Measurements from ENCODE around the gene SETD7. TPM values are rescaled to one million over a fixed set of nuclear protein-coding genes. Genes with fewer than 3 reads are reported as not detected.

The SETD7 gene
- total RNA-seq, 1 experiment from 2014 or later, result 41.6 TPM

DNA sequence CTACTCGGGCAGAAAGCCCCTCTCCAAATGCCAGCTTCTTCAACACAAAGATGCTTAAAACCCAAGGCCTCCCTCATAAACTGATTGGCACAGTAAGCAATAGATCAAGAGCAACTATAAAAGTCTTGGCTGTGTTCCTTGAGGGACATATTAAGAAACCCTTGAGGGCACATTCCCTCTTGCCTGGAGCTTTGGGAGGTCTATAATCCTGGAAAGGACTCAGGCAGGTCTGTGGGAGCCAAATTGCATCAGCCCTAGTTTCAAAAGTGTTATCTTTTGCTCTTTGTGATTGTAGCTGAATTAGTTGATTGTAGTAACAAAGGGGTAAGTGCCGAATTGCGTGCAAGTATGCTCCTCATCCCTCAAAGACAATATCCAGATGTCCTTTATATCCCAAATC, 18.6 kb upstream of the SETD7 start:
- BruUV-seq (replicated peaks), result no TSS peak
- Histone ChIP-seq H3K36me3 (ENCODE audit: control insufficient read depth in 1 of 2, insufficient read depth in 2 of 2, low read length in 2 of 2) (no peaks in the 10 kb centered on the region), H3K9me2 (ENCODE audit: insufficient read depth) (no peaks in the 10 kb centered on the region), H3K79me2 (ENCODE audit: insufficient read depth, low read length) (no peaks in the 10 kb centered on the region), H3K4me3 (replicated peaks in 1 of 2; ENCODE audit: low read depth in 1 of 2, low read length in 2 of 2) (no peak overlapping the region), H4K20me1 (ENCODE audit: insufficient read depth) (no peaks in the 10 kb centered on the region), H3K27me3 (ENCODE audit: insufficient read depth, low read length) (no peaks in the 10 kb centered on the region; the same call in 1 of the 2 replicates), H2AFZ (ENCODE audit: low read depth, low read length, poor library complexity, severe bottlenecking) (no peak overlapping the region), H3K9ac (ENCODE audit: low read length) (no peak overlapping the region), H3K9me3 (ENCODE audit: control insufficient read depth in 1 of 2, insufficient read depth in 1 of 2, low read depth in 1 of 2, low read length in 2 of 2) (no peaks in the 10 kb centered on the region), H3K27ac (ENCODE audit: low read depth, low read length) (no peak overlapping the region), H3K4me2 (ENCODE audit: low read length) (no peak overlapping the region), H3K4me1 (ENCODE audit: control insufficient read depth in 1 of 2, insufficient read depth in 2 of 2, low read length in 2 of 2) (no peaks in the 10 kb centered on the region)
- ChIA-PET CTCF (no interaction called here), POLR2A (no interaction called here), RAD21 (ENCODE audit: low non-redundant PET in 1 of 2, low total read pairs in 2 of 2, uncharacterized antibody in 2 of 2, unreplicated experiment in 2 of 2) (no interaction called here)
- intact Hi-C loops (cut with micrococcal nuclease), result no loop called here
- no peak for ATAC-seq
- no peak for DNase-seq (ENCODE audit: low read depth, low spot score)
- TF ChIP-seq, protein P1, sequence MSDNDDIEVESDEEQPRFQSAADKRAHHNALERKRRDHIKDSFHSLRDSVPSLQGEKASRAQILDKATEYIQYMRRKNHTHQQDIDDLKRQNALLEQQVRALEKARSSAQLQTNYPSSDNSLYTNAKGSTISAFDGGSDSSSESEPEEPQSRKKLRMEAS (IDR thresholded peaks at IDR 0.05), result no peak
- TF ChIP-seq JUND (IDR thresholded peaks at IDR 0.05), result no peak
- TF ChIP-seq SP1 (IDR thresholded peaks at IDR 0.05; ENCODE audit: low read depth), result no peak
- no peak for TF ChIP-seq POLR2A (IDR thresholded peaks at IDR 0.05; ENCODE audit: borderline replicate concordance, extremely low read depth, insufficient read depth, insufficient read length)
- TF ChIP-seq EGR1 (IDR thresholded peaks at IDR 0.05; ENCODE audit: low read depth), result no peak
- TF ChIP-seq, protein P2, sequence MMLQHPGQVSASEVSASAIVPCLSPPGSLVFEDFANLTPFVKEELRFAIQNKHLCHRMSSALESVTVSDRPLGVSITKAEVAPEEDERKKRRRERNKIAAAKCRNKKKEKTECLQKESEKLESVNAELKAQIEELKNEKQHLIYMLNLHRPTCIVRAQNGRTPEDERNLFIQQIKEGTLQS (IDR thresholded peaks at IDR 0.05), result no peak
- no peak for TF ChIP-seq FOSL1 (IDR thresholded peaks at IDR 0.05; ENCODE audit: low read depth)
- no peak for TF ChIP-seq TCF7L2 (IDR thresholded peaks at IDR 0.05; ENCODE audit: borderline replicate concordance, extremely low read depth, insufficient read depth, insufficient read length)
- no peak for TF ChIP-seq CEBPB (IDR thresholded peaks at IDR 0.05; ENCODE audit: low read depth)
- TF ChIP-seq SIN3A (IDR thresholded peaks at IDR 0.05; ENCODE audit: low read depth), result no peak
- TF ChIP-seq RAD21 (IDR thresholded peaks at IDR 0.05; ENCODE audit: low read depth), result no peak
- no peak for TF ChIP-seq EZH2 (IDR thresholded peaks at IDR 0.05)
- no peak for TF ChIP-seq ZFX (IDR thresholded peaks at IDR 0.05)
- TF ChIP-seq SRF (IDR thresholded peaks at IDR 0.05; ENCODE audit: low read depth), result no peak
- TF ChIP-seq, protein P3, sequence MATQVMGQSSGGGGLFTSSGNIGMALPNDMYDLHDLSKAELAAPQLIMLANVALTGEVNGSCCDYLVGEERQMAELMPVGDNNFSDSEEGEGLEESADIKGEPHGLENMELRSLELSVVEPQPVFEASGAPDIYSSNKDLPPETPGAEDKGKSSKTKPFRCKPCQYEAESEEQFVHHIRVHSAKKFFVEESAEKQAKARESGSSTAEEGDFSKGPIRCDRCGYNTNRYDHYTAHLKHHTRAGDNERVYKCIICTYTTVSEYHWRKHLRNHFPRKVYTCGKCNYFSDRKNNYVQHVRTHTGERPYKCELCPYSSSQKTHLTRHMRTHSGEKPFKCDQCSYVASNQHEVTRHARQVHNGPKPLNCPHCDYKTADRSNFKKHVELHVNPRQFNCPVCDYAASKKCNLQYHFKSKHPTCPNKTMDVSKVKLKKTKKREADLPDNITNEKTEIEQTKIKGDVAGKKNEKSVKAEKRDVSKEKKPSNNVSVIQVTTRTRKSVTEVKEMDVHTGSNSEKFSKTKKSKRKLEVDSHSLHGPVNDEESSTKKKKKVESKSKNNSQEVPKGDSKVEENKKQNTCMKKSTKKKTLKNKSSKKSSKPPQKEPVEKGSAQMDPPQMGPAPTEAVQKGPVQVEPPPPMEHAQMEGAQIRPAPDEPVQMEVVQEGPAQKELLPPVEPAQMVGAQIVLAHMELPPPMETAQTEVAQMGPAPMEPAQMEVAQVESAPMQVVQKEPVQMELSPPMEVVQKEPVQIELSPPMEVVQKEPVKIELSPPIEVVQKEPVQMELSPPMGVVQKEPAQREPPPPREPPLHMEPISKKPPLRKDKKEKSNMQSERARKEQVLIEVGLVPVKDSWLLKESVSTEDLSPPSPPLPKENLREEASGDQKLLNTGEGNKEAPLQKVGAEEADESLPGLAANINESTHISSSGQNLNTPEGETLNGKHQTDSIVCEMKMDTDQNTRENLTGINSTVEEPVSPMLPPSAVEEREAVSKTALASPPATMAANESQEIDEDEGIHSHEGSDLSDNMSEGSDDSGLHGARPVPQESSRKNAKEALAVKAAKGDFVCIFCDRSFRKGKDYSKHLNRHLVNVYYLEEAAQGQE (IDR thresholded peaks at IDR 0.05; ENCODE audit: low read depth), result no peak
- TF ChIP-seq CBX3 (IDR thresholded peaks at IDR 0.05; ENCODE audit: low read depth), result no peak
- TF ChIP-seq ZNF274 (IDR thresholded peaks at IDR 0.05; ENCODE audit: low read depth, low read length), result no peak

All from HCT116 (cell line).